ENCODE measurements around the gene ICAM4. TPM values are rescaled to one million over a fixed set of nuclear protein-coding genes. Genes with fewer than 3 reads are reported as not detected.
"Not testable (repeated sequence)": the region's sequence is repeated elsewhere in the genome, so short reads cannot be mapped to it uniquely, and the experiment has no call there.

Gene ICAM4
- total and polyA plus RNA-seq, 5 experiments from 2014 or later = 0.22 to 0.57 (median 0.42) TPM; not detected in 2

GRCh38 chr19:10270616-10271394, 15.9 kb upstream of the ICAM4 start, which contains the start of gene ICAM1:
Gene ICAM1, plus strand, starts transcription at chr19:10271120. Its CDS starts 40 bp downstream, at chr19:10271160.
- peaks cover 6 to 30% (median 25%) of the 10 kb centered on the region in 4 donors for H3K4me1 Mint-ChIP-seq
- H3K4me3 Mint-ChIP-seq = peak within 1 kb of the TSS; percentile 76 to 88 (median 84)
- no peaks in the 10 kb centered on the region for H3K27me3 Mint-ChIP-seq
- H3K9me3 Mint-ChIP-seq = no peaks in the 10 kb centered on the region
- DNase-seq = peak; percentile 41 to 76 (median 60)
- peaks cover 0 to 12% (median 0%) of the 10 kb centered on the region in 3 donors for H3K36me3 Mint-ChIP-seq
- POLR2A ChIA-PET = interaction anchor here (0.5 to 3.8 kb wide), 23 partner anchors 9 to 164 kb away, joined by 3 to 52 read pairs (median 4); partner anchors contain the start of genes CDC37, ICAM5, MRPL4 and PPAN
- H3K27ac Mint-ChIP-seq = peak within 1 kb of the TSS; percentile 75 to 92 (median 88)
- ATAC-seq = peak; percentile 61 to 64

- peaks cover 0 to 13% (median 0%) of the 10 kb centered on the region in 3 donors for H3K36me3 Mint-ChIP-seq
- ATAC-seq (no peak), DNase-seq (peak in 1 of 10 donors; percentile 42)
- POLR2A ChIA-PET = interaction anchor here (0.7 to 3.8 kb wide), 13 partner anchors 9 to 165 kb away, joined by 3 to 52 read pairs (median 6); partner anchors contain the start of genes ICAM5, MRPL4, PPAN and RAVER1
- peak overlapping the region; percentile 75 to 92 (median 88) for H3K27ac Mint-ChIP-seq
- no peaks in the 10 kb centered on the region for H3K9me3 Mint-ChIP-seq
- no peaks in the 10 kb centered on the region for H3K27me3 Mint-ChIP-seq
- H3K4me3 Mint-ChIP-seq = peak overlapping the region; percentile 76 to 88 (median 84)
- H3K4me1 Mint-ChIP-seq = peaks cover 6 to 30% (median 25%) of the 10 kb centered on the region in 4 donors
These were observed 15.1 kb upstream of the ICAM4 start for GRCh38 chr19:10271543-10272086.

- H3K4me3 Mint-ChIP-seq = peak overlapping the region in 2 of 10 donors; percentile 17 to 36
- H3K27me3 Mint-ChIP-seq = no peaks in the 10 kb centered on the region
- peaks cover 6 to 33% (median 26%) of the 10 kb centered on the region in 4 donors for H3K4me1 Mint-ChIP-seq
- peaks cover 0 to 26% (median 3%) of the 10 kb centered on the region in 3 donors for H3K36me3 Mint-ChIP-seq
- no peak for DNase-seq
- no peaks in the 10 kb centered on the region for H3K9me3 Mint-ChIP-seq
- no peak for ATAC-seq
- POLR2A ChIA-PET = no interaction called here
- H3K27ac Mint-ChIP-seq = peak overlapping the region in 6 of 10 donors; percentile 39 to 81 (median 70)
These were observed 12.2 kb upstream of the ICAM4 start for GRCh38 chr19:10274589-10274988.

- Mint-ChIP-seq H3K36me3 (peaks cover 0 to 39% (median 3%) of the 10 kb centered on the region in 3 donors), H3K27ac (peak overlapping the region in 4 of 10 donors; percentile 15 to 70 (median 51)), H3K4me3 (no peak overlapping the region), H3K9me3 (no peaks in the 10 kb centered on the region), H3K4me1 (peaks cover 6 to 17% (median 15%) of the 10 kb centered on the region in 4 donors), H3K27me3 (no peaks in the 10 kb centered on the region)
- POLR2A ChIA-PET = no interaction called here
- DNase-seq (no peak), ATAC-seq (no peak)
These were observed 8.8 kb upstream of the ICAM4 start for GRCh38 chr19:10277795-10278589.

- ATAC-seq = no peak
- Mint-ChIP-seq H3K4me3 (no peak overlapping the region), H3K27me3 (no peaks in the 10 kb centered on the region), H3K36me3 (peaks cover 0 to 47% (median 4%) of the 10 kb centered on the region in 3 donors), H3K9me3 (no peaks in the 10 kb centered on the region), H3K4me1 (peaks cover 6 to 16% (median 14%) of the 10 kb centered on the region in 4 donors), H3K27ac (peak overlapping the region in 2 of 10 donors; percentile 22 to 70)
- no peak for DNase-seq
- POLR2A ChIA-PET = interaction anchor here (0.6 kb wide), 1 partner anchor 77 kb away, joined by 4 read pairs; no protein-coding TSS in a partner anchor
These were observed 7.8 kb upstream of the ICAM4 start for GRCh38 chr19:10278935-10279334.

GRCh38 chr19:10279737-10280442, 6.9 kb upstream of the ICAM4 start:
- peak overlapping the region in 3 of 10 donors; percentile 21 to 49 (median 35) for H3K4me3 Mint-ChIP-seq
- POLR2A ChIA-PET = interaction anchor here (0.6 to 1.3 kb wide), 3 partner anchors 9 to 686 kb away, joined by 3 to 6 read pairs (median 4); partner anchors contain the start of genes ICAM1 and ICAM5
- DNase-seq = no peak
- H3K27ac Mint-ChIP-seq = peak overlapping the region in 9 of 10 donors; percentile 14 to 81 (median 68)
- H3K27me3 Mint-ChIP-seq = no peaks in the 10 kb centered on the region
- no peaks in the 10 kb centered on the region for H3K9me3 Mint-ChIP-seq
- peaks cover 4 to 16% (median 12%) of the 10 kb centered on the region in 4 donors for H3K4me1 Mint-ChIP-seq
- H3K36me3 Mint-ChIP-seq = peaks cover under 1 to 49% (median 9%) of the 10 kb centered on the region in 3 donors
- no peak for ATAC-seq

- H3K27me3 Mint-ChIP-seq, H3K9me3 Mint-ChIP-seq, DNase-seq, POLR2A ChIA-PET, H3K4me3 Mint-ChIP-seq, ATAC-seq, H3K27ac Mint-ChIP-seq: not testable (repeated sequence)
- Mint-ChIP-seq H3K36me3 (peaks cover 9 to 47% (median 13%) of the 10 kb centered on the region in 3 donors), H3K4me1 (peaks cover 12 to 36% (median 17%) of the 10 kb centered on the region in 4 donors)
These were observed 4.7 kb upstream of the ICAM4 start for GRCh38 chr19:10282043-10282442.

- H3K36me3 Mint-ChIP-seq = peaks cover 9 to 42% (median 10%) of the 10 kb centered on the region in 3 donors
- H3K4me1 Mint-ChIP-seq = peaks cover 15 to 48% (median 30%) of the 10 kb centered on the region in 4 donors
- H3K27ac Mint-ChIP-seq = no peak overlapping the region
- H3K9me3 Mint-ChIP-seq = no peaks in the 10 kb centered on the region
- no peak overlapping the region for H3K4me3 Mint-ChIP-seq
- H3K27me3 Mint-ChIP-seq = peaks cover 2 to 11% (median 5%) of the 10 kb centered on the region in 5 donors
- POLR2A ChIA-PET = interaction anchor here (1.1 kb wide), 1 partner anchor 105 kb away, joined by 3 read pairs; no protein-coding TSS in a partner anchor
- ATAC-seq = no peak
- DNase-seq = no peak
These were observed 3.3 kb upstream of the ICAM4 start for GRCh38 chr19:10283301-10284064.

- Mint-ChIP-seq H3K27me3 (peaks cover 2 to 19% (median 10%) of the 10 kb centered on the region in 5 donors), H3K36me3 (peaks cover 9 to 38% (median 10%) of the 10 kb centered on the region in 3 donors)
These were observed 2.4 kb upstream of the ICAM4 start for GRCh38 chr19:10284065-10284959.

GRCh38 chr19:10284960-10285278, 1.8 kb upstream of the ICAM4 start:
- POLR2A ChIA-PET = no interaction called here
- Mint-ChIP-seq H3K27ac (no peak overlapping the region), H3K4me1 (peaks cover 17 to 49% (median 32%) of the 10 kb centered on the region in 4 donors), H3K4me3 (no peak overlapping the region), H3K36me3 (peaks cover 9 to 34% (median 10%) of the 10 kb centered on the region in 3 donors), H3K9me3 (no peaks in the 10 kb centered on the region), H3K27me3 (peaks cover 2 to 21% (median 10%) of the 10 kb centered on the region in 5 donors)
- DNase-seq (no peak), ATAC-seq (no peak)

More at GRCh38 chr19:10284065-10284959, 2.4 kb upstream of the ICAM4 start:
- Mint-ChIP-seq H3K9me3 (no peaks in the 10 kb centered on the region), H3K4me1 (peaks cover 20 to 52% (median 35%) of the 10 kb centered on the region in 4 donors), H3K4me3 (no peak overlapping the region), H3K27ac (no peak overlapping the region)
- POLR2A ChIA-PET = no interaction called here
- no peak for ATAC-seq
- no peak for DNase-seq

All from naive thymus-derived CD8-positive, alpha-beta T cell (primary cell).